ENCODE results near the gene SNRPD3. TPM values are rescaled to one million over a fixed set of nuclear protein-coding genes. Genes with fewer than 3 reads are reported as not detected.
A peak's percentile ranks its signal among the peaks of the same experiment; 100 is the strongest.
"Not testable (repeated sequence)": the region's sequence is repeated elsewhere in the genome, so short reads cannot be mapped to it uniquely, and the experiment has no call there.

Gene SNRPD3
- total RNA-seq, 4 donors from 2014 or later, result 21.3 to 127 (median 93.8) TPM

GRCh38 chr22:24552503-24553286 lies 3.1 kb upstream of the SNRPD3 start:
- peaks cover 51 to 65% (median 62%) of the 10 kb centered on the region in 4 donors for H3K4me1 ChIP-seq
- H3K9me3 ChIP-seq; intact Hi-C loops (cut with DNase I; ENCODE audit: low total_unique reads); H3K27me3 ChIP-seq; in situ Hi-C loops (cut with MboI; ENCODE audit: low pct_ligation_motif_present in 1 of 4, low pct_unique_long_range_greater_than_20kb in 1 of 4, low sequenced_read_pairs in 3 of 4): not testable (repeated sequence)
- H3K27ac ChIP-seq, result peak overlapping the region; percentile 95 to 99 (median 98)
- TF ChIP-seq POLR2A (IDR thresholded peaks at IDR 0.05) (peak; percentile 40), POLR2AphosphoS5 (IDR thresholded peaks at IDR 0.05) (peak in 2 of 3 donors; percentile 33 to 54)
- peaks cover 0 to 11% (median 3%) of the 10 kb centered on the region in 4 donors for H3K36me3 ChIP-seq
- peak; percentile 36 for DNase-seq
- 30 to 78% methylated on average over 2 to 10 of the region's 10 CpGs for WGBS, 2 donors (ENCODE audit: low coverage in 1 of 2)
- H3K4me3 ChIP-seq, result peak overlapping the region in 1 of 4 donors; percentile 95

GRCh38 chr22:24553597-24554312 lies 2.0 kb upstream of the SNRPD3 start:
- DNase-seq, result peak; percentile 29
- Histone ChIP-seq H3K4me3 (peak overlapping the region; percentile 92 to 96 (median 95)), H3K9me3 (no peaks in the 10 kb centered on the region), H3K27me3 (no peaks in the 10 kb centered on the region), H3K27ac (peak overlapping the region; percentile 95 to 99 (median 98)), H3K4me1 (peaks cover 51 to 66% (median 63%) of the 10 kb centered on the region in 4 donors), H3K36me3 (peaks cover 0 to 6% (median 3%) of the 10 kb centered on the region in 4 donors)
- in situ Hi-C loops (cut with MboI; ENCODE audit: low pct_ligation_motif_present in 1 of 4, low pct_unique_long_range_greater_than_20kb in 1 of 4, low sequenced_read_pairs in 3 of 4) (no loop called here), intact Hi-C loops (cut with DNase I; ENCODE audit: low total_unique reads) (no loop called here)
- no peak for TF ChIP-seq CTCF (IDR thresholded peaks at IDR 0.05)
- TF ChIP-seq EP300 (IDR thresholded peaks at IDR 0.05; ENCODE audit: low read depth), result no peak
- TF ChIP-seq POLR2AphosphoS5 (IDR thresholded peaks at IDR 0.05), result peak in 1 of 3 donors; percentile 5
- WGBS, 2 donors (ENCODE audit: low coverage in 1 of 2), result 0 to 22% methylated on average over 1 to 12 of the region's 12 CpGs

DNA sequence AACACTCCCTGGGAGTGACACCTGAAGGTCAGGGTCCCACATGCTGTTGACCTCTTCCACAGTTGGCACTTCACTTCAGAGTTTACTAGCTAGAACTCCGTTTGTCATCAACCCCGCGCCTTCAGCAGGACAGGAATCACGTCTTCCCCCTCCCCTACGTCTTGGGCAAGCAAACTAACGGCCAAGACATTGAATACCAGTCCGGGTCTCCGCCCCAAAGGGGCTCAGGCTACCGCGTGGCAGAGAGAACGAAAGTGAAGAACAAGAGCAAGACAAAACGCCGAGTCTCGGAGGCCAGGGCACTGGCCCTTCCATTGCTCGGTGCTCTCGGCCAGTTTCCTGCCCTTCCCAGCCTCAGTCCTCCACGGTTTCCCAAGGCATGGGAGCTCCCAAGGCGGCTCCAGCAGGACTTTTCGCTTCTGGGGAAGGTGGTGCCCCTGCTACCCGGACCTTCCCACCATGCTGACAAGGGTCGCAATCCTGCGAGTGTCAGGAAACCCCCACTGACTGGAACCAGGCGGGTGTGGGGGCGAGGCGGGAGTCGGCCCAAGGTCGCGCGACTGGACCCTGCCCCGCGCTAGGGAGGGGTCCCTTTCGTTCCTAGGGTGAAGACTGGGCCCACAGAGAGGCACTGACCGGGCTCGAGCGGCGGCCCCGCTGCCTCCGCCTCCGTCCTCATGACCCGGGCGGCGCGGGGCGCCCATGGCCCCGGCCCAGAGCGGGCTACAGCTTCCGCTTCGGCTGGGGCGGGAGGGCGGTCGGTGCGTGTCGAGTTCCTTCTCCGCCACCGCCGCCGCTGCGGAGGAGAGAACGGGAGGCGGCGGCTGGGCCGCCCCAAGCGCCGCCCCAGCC lies 1.3 kb upstream of the SNRPD3 start, which contains the start of gene GUCD1:
TSS of gene GUCD1 (minus strand) at position 826 of the 852 bp plus-strand sequence. CDS start at position 679, 147 bp downstream.
- intact Hi-C loops (cut with DNase I; ENCODE audit: low total_unique reads), result no loop called here
- DNase-seq, result peak; percentile 52

DNA sequence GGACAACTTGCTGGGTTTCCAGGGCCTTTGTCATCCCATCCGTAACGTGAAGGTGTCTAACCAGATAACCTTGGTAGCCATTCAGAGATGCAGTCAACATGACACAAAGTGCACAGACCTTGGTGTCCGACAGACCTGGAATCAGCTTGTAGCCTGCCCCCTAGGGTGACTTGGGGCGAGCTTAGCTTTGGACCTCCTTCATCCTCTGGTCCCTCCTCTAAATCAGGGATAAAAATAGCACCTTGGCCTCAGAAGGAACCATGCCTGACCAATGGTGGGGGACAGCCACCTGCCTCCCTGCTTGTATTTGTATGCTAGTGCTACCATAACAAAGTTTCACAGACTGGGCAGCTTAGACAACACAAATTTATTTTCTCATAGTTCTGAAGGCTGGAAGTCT lies 3.7 kb downstream of the SNRPD3 start:
- intact Hi-C loops (cut with DNase I; ENCODE audit: low total_unique reads), result no loop called here
- TF ChIP-seq POLR2AphosphoS5 (IDR thresholded peaks at IDR 0.05), result no peak
- no peak for TF ChIP-seq CTCF (IDR thresholded peaks at IDR 0.05)
- TF ChIP-seq EP300 (IDR thresholded peaks at IDR 0.05; ENCODE audit: low read depth), result no peak
- no peak for TF ChIP-seq POLR2A (IDR thresholded peaks at IDR 0.05)

More for the DNA sequence above, 1.3 kb upstream of the SNRPD3 start, which contains the start of gene GUCD1:
- Histone ChIP-seq H3K27me3 (no peaks in the 10 kb centered on the region), H3K9me3 (no peaks in the 10 kb centered on the region), H3K4me3 (peak within 1 kb of the TSS; percentile 94 to 96 (median 95)), H3K27ac (peak within 1 kb of the TSS; percentile 95 to 99 (median 98)), H3K4me1 (peaks cover 51 to 63% (median 61%) of the 10 kb centered on the region in 4 donors), H3K36me3 (peaks cover 0 to 5% (median 2%) of the 10 kb centered on the region in 4 donors)
- in situ Hi-C loops (cut with MboI; ENCODE audit: low pct_ligation_motif_present in 1 of 4, low pct_unique_long_range_greater_than_20kb in 1 of 4, low sequenced_read_pairs in 3 of 4), result no loop called here
- TF ChIP-seq POLR2A (IDR thresholded peaks at IDR 0.05), result peak; percentile 94
- peak; percentile 66 to 95 (median 92) for TF ChIP-seq POLR2AphosphoS5 (IDR thresholded peaks at IDR 0.05)
- TF ChIP-seq EP300 (IDR thresholded peaks at IDR 0.05; ENCODE audit: low read depth), result no peak
- 0 to 1% methylated on average over 5 to 53 of the region's 64 CpGs for WGBS, 2 donors (ENCODE audit: low coverage in 1 of 2)

More for the DNA sequence above, 3.7 kb downstream of the SNRPD3 start:
- H3K27ac ChIP-seq, result no peak overlapping the region
- no peaks in the 10 kb centered on the region for H3K9me3 ChIP-seq
- DNase-seq, result no peak
- peaks cover 0 to 16% (median 6%) of the 10 kb centered on the region in 4 donors for H3K36me3 ChIP-seq
- in situ Hi-C loops (cut with MboI; ENCODE audit: low pct_ligation_motif_present in 1 of 4, low pct_unique_long_range_greater_than_20kb in 1 of 4, low sequenced_read_pairs in 3 of 4), result no loop called here
- H3K4me1 ChIP-seq, result peaks cover 10 to 28% (median 16%) of the 10 kb centered on the region in 4 donors
- 30 to 78% methylated on average over 2 to 4 of the region's 4 CpGs for WGBS, 2 donors (ENCODE audit: low coverage in 1 of 2)
- H3K27me3 ChIP-seq, result no peaks in the 10 kb centered on the region
- H3K4me3 ChIP-seq, result no peak overlapping the region

All from transverse colon (tissue), 4 donors.